Measurements from ENCODE around the gene FAM156A.
"Not testable (repeated sequence)": the region's sequence is repeated elsewhere in the genome, so short reads cannot be mapped to it uniquely, and the experiment has no call there.

The FAM156A gene

GRCh38 chrX:52934704-52935469 is 23.4 kb downstream of the FAM156A start:
- DNase-seq, result peak; percentile 91
- H3K4me3 ChIP-seq (ENCODE audit: low read depth, low read length), result peak overlapping the region; percentile 76
- H3K27me3 ChIP-seq (replicated peaks), result no peaks in the 10 kb centered on the region
- peak overlapping the region; percentile 94 for H3K27ac ChIP-seq
- in situ Hi-C loops (cut with HindIII; ENCODE audit: low pct_ligation_motif_present, low sequenced_read_pairs), result no loop called here
- H3K36me3 ChIP-seq (replicated peaks), result no peaks in the 10 kb centered on the region
- peak; percentile 84 for TF ChIP-seq CTCF (IDR thresholded peaks at IDR 0.05; ENCODE audit: low read depth, low read length, missing control alignments)

GRCh38 chrX:52933976-52934703 is 24.2 kb downstream of the FAM156A start:
- peak overlapping the region; percentile 76 for H3K4me3 ChIP-seq (ENCODE audit: low read depth, low read length)
- no peak for TF ChIP-seq CTCF (IDR thresholded peaks at IDR 0.05; ENCODE audit: low read depth, low read length, missing control alignments)
- H3K27me3 ChIP-seq (replicated peaks), result no peaks in the 10 kb centered on the region
- no peak for DNase-seq
- H3K27ac ChIP-seq, result peak overlapping the region; percentile 94
- in situ Hi-C loops (cut with HindIII; ENCODE audit: low pct_ligation_motif_present, low sequenced_read_pairs), result no loop called here
- H3K36me3 ChIP-seq (replicated peaks), result no peaks in the 10 kb centered on the region

GRCh38 chrX:52933213-52933612 is 25.1 kb downstream of the FAM156A start:
- TF ChIP-seq CTCF (IDR thresholded peaks at IDR 0.05; ENCODE audit: low read depth, low read length, missing control alignments), result no peak
- in situ Hi-C loops (cut with HindIII; ENCODE audit: low pct_ligation_motif_present, low sequenced_read_pairs), result no loop called here
- H3K27ac ChIP-seq, result no peak overlapping the region

GRCh38 chrX:52930214-52930613 is 28.1 kb downstream of the FAM156A start:
- H3K4me3 ChIP-seq (ENCODE audit: low read depth, low read length); H3K27me3 ChIP-seq (replicated peaks); H3K27ac ChIP-seq; H3K36me3 ChIP-seq (replicated peaks); DNase-seq; in situ Hi-C loops (cut with HindIII; ENCODE audit: low pct_ligation_motif_present, low sequenced_read_pairs): not testable (repeated sequence)

More at GRCh38 chrX:52933213-52933612, 25.1 kb downstream of the FAM156A start:
- no peak overlapping the region for H3K4me3 ChIP-seq (ENCODE audit: low read depth, low read length)
- no peaks in the 10 kb centered on the region for H3K36me3 ChIP-seq (replicated peaks)
- DNase-seq, result no peak
- no peaks in the 10 kb centered on the region for H3K27me3 ChIP-seq (replicated peaks)

- peak; percentile 27 for DNase-seq
- Histone ChIP-seq H3K27ac (peak overlapping the region; percentile 1), H3K27me3 (replicated peaks) (no peaks in the 10 kb centered on the region), H3K36me3 (replicated peaks) (no peaks in the 10 kb centered on the region), H3K4me3 (ENCODE audit: low read depth, low read length) (no peak overlapping the region)
- in situ Hi-C loops (cut with HindIII; ENCODE audit: low pct_ligation_motif_present, low sequenced_read_pairs), result no loop called here
- no peak for TF ChIP-seq CTCF (IDR thresholded peaks at IDR 0.05; ENCODE audit: low read depth, low read length, missing control alignments)
Observed at GRCh38 chrX:52923781-52924241, 34.5 kb downstream of the FAM156A start.

GRCh38 chrX:52914704-52915103 is 43.6 kb downstream of the FAM156A start:
- H3K4me3 ChIP-seq (ENCODE audit: low read depth, low read length); H3K27me3 ChIP-seq (replicated peaks); in situ Hi-C loops (cut with HindIII; ENCODE audit: low pct_ligation_motif_present, low sequenced_read_pairs); DNase-seq; H3K27ac ChIP-seq; H3K36me3 ChIP-seq (replicated peaks): not testable (repeated sequence)

- H3K27ac ChIP-seq; DNase-seq; H3K4me3 ChIP-seq (ENCODE audit: low read depth, low read length); H3K36me3 ChIP-seq (replicated peaks); in situ Hi-C loops (cut with HindIII; ENCODE audit: low pct_ligation_motif_present, low sequenced_read_pairs); H3K27me3 ChIP-seq (replicated peaks): not testable (repeated sequence)
Observed at GRCh38 chrX:52913681-52914080, 44.6 kb downstream of the FAM156A start.

GRCh38 chrX:52909313-52909969 is 48.9 kb downstream of the FAM156A start:
- not testable (repeated sequence) for H3K27me3 ChIP-seq (replicated peaks)

GRCh38 chrX:52907900-52908299 is 50.4 kb downstream of the FAM156A start:
- H3K27ac ChIP-seq; DNase-seq; in situ Hi-C loops (cut with HindIII; ENCODE audit: low pct_ligation_motif_present, low sequenced_read_pairs); H3K36me3 ChIP-seq (replicated peaks); H3K27me3 ChIP-seq (replicated peaks); H3K4me3 ChIP-seq (ENCODE audit: low read depth, low read length): not testable (repeated sequence)

More at GRCh38 chrX:52909313-52909969, 48.9 kb downstream of the FAM156A start:
- in situ Hi-C loops (cut with HindIII; ENCODE audit: low pct_ligation_motif_present, low sequenced_read_pairs); H3K36me3 ChIP-seq (replicated peaks); H3K4me3 ChIP-seq (ENCODE audit: low read depth, low read length); H3K27ac ChIP-seq; DNase-seq: not testable (repeated sequence)

- H3K27me3 ChIP-seq (replicated peaks); H3K4me3 ChIP-seq (ENCODE audit: low read depth, low read length); in situ Hi-C loops (cut with HindIII; ENCODE audit: low pct_ligation_motif_present, low sequenced_read_pairs); DNase-seq; H3K27ac ChIP-seq; H3K36me3 ChIP-seq (replicated peaks): not testable (repeated sequence)
Observed at GRCh38 chrX:52907137-52907536, 51.2 kb downstream of the FAM156A start.

Data from brain microvascular endothelial cell (primary cell).